LNCaP clone FGC (cell line): ENCODE data around the gene RBM19.
A peak's percentile ranks its signal among the peaks of the same experiment; 100 is the strongest.

Experiments
- DNase-seq: peaks from one replicate; pipeline ENCODE4 v3.0.0-alpha.2; 2011; ENCODE audit warnings: low read depth
- H3K4me3 ChIP-seq: 2 replicates; pipeline ENCODE4 v1.5.1; 2011; ENCODE audit warnings: mild to moderate bottlenecking, low read depth, low read length, control low read depth
- TF ChIP-seq, protein P1 (sequence below): IDR thresholded peaks from 2 replicates; pipeline ENCODE4 v1.5.1; 2012; ENCODE audit warnings: mild to moderate bottlenecking; ENCODE audit not compliant: control insufficient read depth, insufficient read depth; ENCODE audit errors: extremely low read depth

The RBM19 gene

DNA sequence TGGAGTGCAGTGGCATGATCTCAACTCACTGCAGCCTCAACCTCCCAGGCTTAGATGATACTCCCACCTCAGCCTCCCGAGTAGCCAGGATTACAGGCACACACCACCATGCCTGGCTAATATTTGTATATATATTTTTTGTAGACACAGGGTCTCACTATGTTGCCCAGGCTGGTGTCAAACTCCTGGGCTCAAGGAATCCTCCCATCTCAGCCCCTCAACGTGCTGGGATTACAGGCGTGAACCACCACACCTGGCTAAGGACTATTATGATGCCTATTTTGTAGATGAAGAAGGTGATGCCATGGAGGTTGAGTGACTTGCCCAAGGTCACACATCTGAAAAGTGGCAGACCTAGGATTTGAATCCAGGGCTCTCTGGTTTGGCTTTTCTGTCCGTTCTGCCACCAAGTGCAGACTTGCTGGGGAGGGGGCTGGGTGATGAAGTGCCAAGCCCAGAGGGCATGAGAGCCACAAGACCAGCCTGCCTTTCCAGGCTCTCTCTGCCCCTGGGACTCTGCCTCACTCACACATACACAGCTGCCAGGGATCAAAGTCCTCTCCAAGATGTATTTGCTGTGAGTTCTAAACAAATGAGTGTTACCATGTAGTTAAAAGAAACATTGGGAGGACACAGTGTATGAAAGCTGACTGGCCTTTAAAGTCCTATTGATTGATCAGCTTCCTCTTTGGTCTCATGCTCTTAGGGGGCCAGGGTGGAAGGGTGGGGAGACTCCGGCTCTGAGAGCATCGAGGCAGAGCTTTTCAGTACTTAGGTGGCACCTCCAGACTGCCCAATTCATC lies 21.3 kb upstream of the RBM19 start:
- DNase-seq: no peak
- TF ChIP-seq, protein P1, sequence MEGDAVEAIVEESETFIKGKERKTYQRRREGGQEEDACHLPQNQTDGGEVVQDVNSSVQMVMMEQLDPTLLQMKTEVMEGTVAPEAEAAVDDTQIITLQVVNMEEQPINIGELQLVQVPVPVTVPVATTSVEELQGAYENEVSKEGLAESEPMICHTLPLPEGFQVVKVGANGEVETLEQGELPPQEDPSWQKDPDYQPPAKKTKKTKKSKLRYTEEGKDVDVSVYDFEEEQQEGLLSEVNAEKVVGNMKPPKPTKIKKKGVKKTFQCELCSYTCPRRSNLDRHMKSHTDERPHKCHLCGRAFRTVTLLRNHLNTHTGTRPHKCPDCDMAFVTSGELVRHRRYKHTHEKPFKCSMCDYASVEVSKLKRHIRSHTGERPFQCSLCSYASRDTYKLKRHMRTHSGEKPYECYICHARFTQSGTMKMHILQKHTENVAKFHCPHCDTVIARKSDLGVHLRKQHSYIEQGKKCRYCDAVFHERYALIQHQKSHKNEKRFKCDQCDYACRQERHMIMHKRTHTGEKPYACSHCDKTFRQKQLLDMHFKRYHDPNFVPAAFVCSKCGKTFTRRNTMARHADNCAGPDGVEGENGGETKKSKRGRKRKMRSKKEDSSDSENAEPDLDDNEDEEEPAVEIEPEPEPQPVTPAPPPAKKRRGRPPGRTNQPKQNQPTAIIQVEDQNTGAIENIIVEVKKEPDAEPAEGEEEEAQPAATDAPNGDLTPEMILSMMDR: no peak
- H3K4me3 ChIP-seq: no peak overlapping the region

DNA sequence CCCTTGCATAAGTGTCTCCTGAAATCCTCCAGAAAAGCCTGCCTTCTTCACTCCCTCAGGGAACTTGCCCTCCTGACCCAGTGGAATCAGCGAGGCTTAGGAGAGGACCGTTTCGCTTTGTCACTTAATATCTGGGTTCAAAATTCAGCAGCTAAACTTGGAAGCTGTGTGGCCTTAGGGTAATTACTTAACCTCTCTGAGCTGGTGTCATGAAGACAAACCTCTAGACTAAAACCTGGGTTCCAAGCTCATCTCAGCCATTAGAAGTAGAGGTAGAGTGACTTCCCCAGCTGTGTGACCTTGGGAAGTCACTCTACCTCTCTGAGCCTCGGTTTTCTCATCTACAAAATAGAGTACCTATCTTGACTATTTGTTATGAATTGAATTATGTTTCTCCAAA lies 18.3 kb upstream of the RBM19 start:
- no peak for DNase-seq
- no peak overlapping the region for H3K4me3 ChIP-seq

DNA sequence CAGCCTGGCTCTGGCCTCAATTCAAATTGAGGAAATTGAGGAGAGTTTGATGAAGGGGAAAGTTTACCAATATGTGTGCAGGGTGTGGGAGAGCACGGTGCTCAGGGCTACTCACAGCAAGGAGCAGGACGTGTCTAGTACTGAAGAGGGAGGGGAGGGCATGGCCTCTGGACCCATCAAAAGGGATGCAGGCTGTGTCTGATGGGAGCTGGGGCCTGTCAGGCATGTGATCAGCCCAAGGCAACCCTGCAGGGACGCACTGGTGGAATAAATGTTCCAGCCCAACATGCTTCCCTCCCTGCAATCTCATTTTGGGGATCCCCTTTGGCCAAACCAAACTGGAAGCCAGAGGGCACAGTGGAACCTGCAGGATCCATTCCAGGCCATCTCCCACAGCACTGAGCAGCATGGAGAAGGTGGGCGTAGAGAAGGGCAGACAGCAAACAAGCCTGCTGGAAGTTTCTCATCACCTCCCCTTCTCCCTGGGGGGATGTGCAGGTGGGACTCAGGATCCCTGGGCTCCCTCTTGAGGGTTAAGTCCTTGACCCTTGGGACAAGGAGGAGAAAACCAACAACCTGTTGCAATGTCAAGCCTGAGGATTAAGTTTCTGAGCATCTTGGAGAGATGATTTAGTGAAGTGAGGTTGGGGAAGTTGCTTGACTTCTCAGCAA lies 17.8 kb upstream of the RBM19 start:
- DNase-seq: no peak
- no peak overlapping the region for H3K4me3 ChIP-seq
- TF ChIP-seq, protein P1: no peak

More for the DNA sequence above, 18.3 kb upstream of the RBM19 start:
- TF ChIP-seq, protein P1: no peak

DNA sequence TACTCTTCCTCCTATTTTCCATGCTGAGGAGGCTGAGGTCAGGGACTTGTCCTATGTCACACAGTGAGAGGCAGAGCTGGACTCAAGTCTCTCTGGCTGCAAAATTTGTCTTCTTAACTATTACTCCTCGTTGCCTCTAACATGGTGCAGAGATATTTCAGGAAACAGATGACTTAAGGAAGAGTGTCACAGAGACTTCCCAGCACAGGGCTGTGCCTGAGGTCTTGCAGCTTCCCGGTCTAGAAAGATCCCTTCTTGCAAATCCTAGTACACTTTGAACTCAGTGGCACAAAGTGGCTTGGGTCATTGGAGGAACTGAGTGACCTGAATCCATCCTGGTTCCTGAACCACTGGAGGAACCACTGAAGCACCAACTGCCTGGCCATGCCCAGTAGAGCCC lies 17.1 kb upstream of the RBM19 start:
- H3K4me3 ChIP-seq: no peak overlapping the region
- TF ChIP-seq, protein P1: no peak
- no peak for DNase-seq

DNA sequence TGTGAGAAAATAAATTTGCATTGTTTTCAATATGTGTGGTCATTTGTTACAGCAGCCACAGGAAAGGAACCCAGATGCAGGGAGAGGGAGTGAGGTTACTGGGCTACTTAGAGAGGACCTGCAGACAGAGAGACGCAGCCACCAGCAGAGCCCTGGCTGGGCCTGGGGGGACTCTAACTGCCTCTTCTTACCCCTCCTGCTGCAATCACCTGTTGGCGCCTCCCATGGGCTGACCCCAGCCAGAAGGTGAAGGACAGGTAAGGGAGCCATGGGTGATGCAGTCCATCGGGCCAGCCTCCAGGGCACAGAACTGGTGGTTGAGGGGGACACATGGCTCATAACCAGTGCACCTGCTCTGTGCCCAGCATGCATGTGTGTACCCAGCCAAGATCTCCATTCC lies 15.8 kb upstream of the RBM19 start:
- H3K4me3 ChIP-seq: no peak overlapping the region
- TF ChIP-seq, protein P1: no peak
- DNase-seq: no peak

DNA sequence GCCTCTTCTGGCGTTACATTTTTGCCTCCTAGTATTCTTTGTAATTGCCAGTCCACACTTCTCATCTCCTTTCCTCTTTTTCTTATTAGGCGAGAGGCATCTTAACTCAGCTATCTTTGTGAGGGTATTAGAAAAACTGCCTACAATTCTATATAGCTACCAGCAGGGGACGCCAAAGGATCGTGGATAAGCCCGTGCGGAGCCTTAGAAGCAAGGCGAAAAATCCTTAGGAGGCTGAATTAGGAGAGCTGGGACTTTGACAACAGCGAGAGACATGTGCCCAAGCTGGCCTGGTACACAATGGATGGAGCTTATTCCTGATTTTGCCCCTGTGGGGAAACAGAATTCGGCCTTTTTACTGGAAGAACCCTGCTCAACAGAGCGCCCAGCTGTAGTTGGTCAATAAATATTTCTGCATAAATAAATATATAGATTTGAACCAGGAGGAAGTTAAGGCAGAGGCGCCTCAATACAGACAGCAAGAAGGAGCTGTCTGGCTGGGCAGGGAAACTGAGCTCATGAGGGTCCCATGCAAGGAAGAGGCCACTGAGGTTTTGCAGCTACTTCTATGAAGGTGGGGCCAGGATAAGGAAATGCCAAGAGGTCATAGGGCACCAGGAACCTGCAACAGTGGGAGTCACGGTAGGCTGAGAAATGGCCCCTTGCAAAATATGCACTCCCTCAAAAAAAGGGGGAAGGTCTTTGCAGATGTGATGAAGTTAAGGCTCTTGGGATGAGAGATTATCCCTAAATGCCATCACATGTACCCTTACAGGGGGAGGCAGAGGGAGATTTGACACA lies 14.6 kb upstream of the RBM19 start:
- peak; percentile 46 for DNase-seq
- TF ChIP-seq, protein P1: peak; percentile 92
- H3K4me3 ChIP-seq: no peak overlapping the region
